ENCODE results near the gene TSPAN8. TPM values are rescaled to one million over a fixed set of nuclear protein-coding genes. Genes with fewer than 3 reads are reported as not detected.
"Not testable (repeated sequence)": the region's sequence is repeated elsewhere in the genome, so short reads cannot be mapped to it uniquely, and the experiment has no call there.

TSPAN8 gene
- polyA plus RNA-seq, 3 donors from 2014 or later, result not detected

- peaks cover 0 to 6% (median 3%) of the 10 kb centered on the region in 6 donors for H3K9me3 Mint-ChIP-seq
- no peaks in the 10 kb centered on the region for H3K4me1 Mint-ChIP-seq
- peaks cover 0 to 2% (median 0%) of the 10 kb centered on the region in 3 donors for H3K27me3 Mint-ChIP-seq (ENCODE audit: low read depth in 3 of 3)
- H3K36me3 Mint-ChIP-seq, result no peaks in the 10 kb centered on the region
- no peak for DNase-seq
- no peak overlapping the region for H3K27ac Mint-ChIP-seq
- no peak overlapping the region for H3K4me3 Mint-ChIP-seq
These were observed 28.4 kb downstream of the TSPAN8 start for GRCh38 chr12:71129364-71129763.

- Mint-ChIP-seq H3K9me3 (peaks cover 0 to 6% (median 1%) of the 10 kb centered on the region in 6 donors), H3K27me3 (ENCODE audit: low read depth in 3 of 3) (peaks cover 0 to 2% (median 0%) of the 10 kb centered on the region in 3 donors), H3K36me3 (no peaks in the 10 kb centered on the region), H3K4me3 (no peak overlapping the region), H3K4me1 (no peaks in the 10 kb centered on the region), H3K27ac (no peak overlapping the region)
- no peak for DNase-seq
These were observed 29.5 kb downstream of the TSPAN8 start for GRCh38 chr12:71128191-71128788.

GRCh38 chr12:71125949-71126348 lies 31.9 kb downstream of the TSPAN8 start:
- Mint-ChIP-seq H3K4me3 (no peak overlapping the region), H3K27ac (no peak overlapping the region), H3K9me3 (peaks cover 0 to 2% (median under 1%) of the 10 kb centered on the region in 6 donors), H3K36me3 (no peaks in the 10 kb centered on the region), H3K27me3 (ENCODE audit: low read depth in 3 of 3) (peaks cover 0 to 2% (median 0%) of the 10 kb centered on the region in 3 donors), H3K4me1 (no peaks in the 10 kb centered on the region)
- DNase-seq, result no peak

- H3K4me1 Mint-ChIP-seq, result no peaks in the 10 kb centered on the region
These were observed 32.3 kb downstream of the TSPAN8 start for GRCh38 chr12:71125515-71125914.

GRCh38 chr12:71124835-71125460 lies 32.9 kb downstream of the TSPAN8 start:
- H3K36me3 Mint-ChIP-seq, result no peaks in the 10 kb centered on the region
- peaks cover 0 to 2% (median 0%) of the 10 kb centered on the region in 3 donors for H3K27me3 Mint-ChIP-seq (ENCODE audit: low read depth in 3 of 3)
- no peak for DNase-seq
- H3K27ac Mint-ChIP-seq, result no peak overlapping the region
- no peaks in the 10 kb centered on the region for H3K4me1 Mint-ChIP-seq
- H3K9me3 Mint-ChIP-seq, result peaks cover 0 to 2% (median under 1%) of the 10 kb centered on the region in 6 donors
- no peak overlapping the region for H3K4me3 Mint-ChIP-seq

More at GRCh38 chr12:71125515-71125914, 32.3 kb downstream of the TSPAN8 start:
- no peak overlapping the region for H3K4me3 Mint-ChIP-seq
- H3K27ac Mint-ChIP-seq, result no peak overlapping the region
- no peak for DNase-seq
- peaks cover 0 to 2% (median 0%) of the 10 kb centered on the region in 3 donors for H3K27me3 Mint-ChIP-seq (ENCODE audit: low read depth in 3 of 3)
- peaks cover 0 to 2% (median under 1%) of the 10 kb centered on the region in 6 donors for H3K9me3 Mint-ChIP-seq
- no peaks in the 10 kb centered on the region for H3K36me3 Mint-ChIP-seq

GRCh38 chr12:71113148-71113547 lies 44.7 kb downstream of the TSPAN8 start:
- not testable (repeated sequence) for DNase-seq; H3K27me3 Mint-ChIP-seq (ENCODE audit: low read depth in 3 of 3); H3K4me3 Mint-ChIP-seq; H3K36me3 Mint-ChIP-seq; H3K4me1 Mint-ChIP-seq; H3K27ac Mint-ChIP-seq
- H3K9me3 Mint-ChIP-seq, result peaks cover 12 to 28% (median 15%) of the 10 kb centered on the region in 6 donors

- DNase-seq, result no peak
- Mint-ChIP-seq H3K9me3 (peaks cover 6 to 35% (median 10%) of the 10 kb centered on the region in 6 donors), H3K36me3 (no peaks in the 10 kb centered on the region), H3K4me1 (no peaks in the 10 kb centered on the region), H3K27me3 (ENCODE audit: low read depth in 3 of 3) (no peaks in the 10 kb centered on the region), H3K27ac (no peak overlapping the region), H3K4me3 (no peak overlapping the region)
These were observed 48.0 kb downstream of the TSPAN8 start for GRCh38 chr12:71109834-71110233.

- Mint-ChIP-seq H3K27ac (no peak overlapping the region), H3K9me3 (peaks cover 6 to 31% (median 8%) of the 10 kb centered on the region in 6 donors), H3K27me3 (ENCODE audit: low read depth in 3 of 3) (no peaks in the 10 kb centered on the region), H3K36me3 (no peaks in the 10 kb centered on the region), H3K4me1 (no peaks in the 10 kb centered on the region), H3K4me3 (no peak overlapping the region)
- no peak for DNase-seq
These were observed 49.4 kb downstream of the TSPAN8 start for GRCh38 chr12:71108355-71108754.

- Mint-ChIP-seq H3K36me3 (no peaks in the 10 kb centered on the region), H3K27me3 (ENCODE audit: low read depth in 3 of 3) (no peaks in the 10 kb centered on the region), H3K9me3 (peaks cover 5 to 27% (median 8%) of the 10 kb centered on the region in 6 donors), H3K4me3 (no peak overlapping the region), H3K27ac (no peak overlapping the region), H3K4me1 (no peaks in the 10 kb centered on the region)
- DNase-seq, result no peak
These were observed 49.9 kb downstream of the TSPAN8 start for GRCh38 chr12:71107936-71108335.

GRCh38 chr12:71105956-71106355 lies 51.8 kb downstream of the TSPAN8 start:
- no peaks in the 10 kb centered on the region for H3K27me3 Mint-ChIP-seq (ENCODE audit: low read depth in 3 of 3)

GRCh38 chr12:71092290-71092689 lies 65.5 kb downstream of the TSPAN8 start:
- Mint-ChIP-seq H3K36me3 (no peaks in the 10 kb centered on the region), H3K27me3 (ENCODE audit: low read depth in 3 of 3) (peaks cover 0 to 3% (median 0%) of the 10 kb centered on the region in 3 donors), H3K27ac (no peak overlapping the region), H3K4me3 (no peak overlapping the region), H3K9me3 (peaks cover 8 to 29% (median 17%) of the 10 kb centered on the region in 6 donors), H3K4me1 (no peaks in the 10 kb centered on the region)
- no peak for DNase-seq

More at GRCh38 chr12:71105956-71106355, 51.8 kb downstream of the TSPAN8 start:
- no peak overlapping the region for H3K4me3 Mint-ChIP-seq
- H3K9me3 Mint-ChIP-seq, result peaks cover 0 to 16% (median 5%) of the 10 kb centered on the region in 6 donors
- H3K4me1 Mint-ChIP-seq, result no peaks in the 10 kb centered on the region
- DNase-seq, result no peak
- no peaks in the 10 kb centered on the region for H3K36me3 Mint-ChIP-seq
- H3K27ac Mint-ChIP-seq, result no peak overlapping the region

- H3K27me3 Mint-ChIP-seq (ENCODE audit: low read depth in 3 of 3), result peaks cover 0 to 3% (median 0%) of the 10 kb centered on the region in 3 donors
- H3K9me3 Mint-ChIP-seq, result peaks cover 8 to 29% (median 17%) of the 10 kb centered on the region in 6 donors
- no peak overlapping the region for H3K4me3 Mint-ChIP-seq
- no peaks in the 10 kb centered on the region for H3K36me3 Mint-ChIP-seq
- no peaks in the 10 kb centered on the region for H3K4me1 Mint-ChIP-seq
- no peak for DNase-seq
- no peak overlapping the region for H3K27ac Mint-ChIP-seq
These were observed 66.8 kb downstream of the TSPAN8 start for GRCh38 chr12:71090971-71091370.

GRCh38 chr12:71085575-71085974 lies 72.2 kb downstream of the TSPAN8 start:
- no peak for DNase-seq
- Mint-ChIP-seq H3K27me3 (ENCODE audit: low read depth in 3 of 3) (no peaks in the 10 kb centered on the region), H3K27ac (no peak overlapping the region), H3K4me3 (no peak overlapping the region), H3K4me1 (no peaks in the 10 kb centered on the region), H3K9me3 (peaks cover 0 to 11% (median 6%) of the 10 kb centered on the region in 6 donors), H3K36me3 (no peaks in the 10 kb centered on the region)

GRCh38 chr12:71075743-71076142 lies 82.1 kb downstream of the TSPAN8 start:
- Mint-ChIP-seq H3K4me1 (no peaks in the 10 kb centered on the region), H3K27me3 (ENCODE audit: low read depth in 3 of 3) (peaks cover 0 to 3% (median 0%) of the 10 kb centered on the region in 3 donors), H3K36me3 (no peaks in the 10 kb centered on the region), H3K4me3 (no peak overlapping the region), H3K9me3 (peaks cover 0 to 12% (median 3%) of the 10 kb centered on the region in 6 donors), H3K27ac (no peak overlapping the region)
- no peak for DNase-seq
